GM12872 (cell line): ENCODE measurements around the gene LGMN.

Experiments
- CTCF ChIP-seq: IDR thresholded peaks from 3 replicates; pipeline ENCODE4 v1.5.1; 2011; ENCODE audit warnings: low read depth, mild to moderate bottlenecking, low read length, moderate library complexity; ENCODE audit not compliant: insufficient read depth

LGMN gene

GRCh38 chr14:92659765-92660561 is 88.5 kb downstream of the LGMN start:
- no peak for TF ChIP-seq CTCF

- no peak for TF ChIP-seq CTCF
Observed at GRCh38 chr14:92658684-92659083, 89.7 kb downstream of the LGMN start.

DNA sequence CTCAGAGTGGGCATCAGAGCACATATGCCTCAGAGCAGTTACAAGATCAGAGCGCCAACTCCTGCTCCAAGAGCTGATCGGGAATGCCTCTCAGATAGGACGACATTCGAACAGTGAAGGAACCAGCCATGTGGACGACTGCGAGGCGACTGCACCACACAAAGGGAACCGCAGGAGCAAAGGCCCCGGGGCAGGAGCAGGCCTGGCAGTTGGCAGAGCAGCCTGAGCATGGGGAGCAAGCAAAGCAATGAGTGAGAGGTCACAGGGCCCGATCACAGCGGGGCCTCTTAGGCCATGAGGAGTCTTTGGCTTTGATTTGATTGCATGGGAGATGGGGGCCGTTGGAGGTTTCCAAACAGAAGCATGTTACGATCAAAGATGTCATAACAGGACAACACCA is 90.3 kb downstream of the LGMN start:
- TF ChIP-seq CTCF, result no peak

DNA sequence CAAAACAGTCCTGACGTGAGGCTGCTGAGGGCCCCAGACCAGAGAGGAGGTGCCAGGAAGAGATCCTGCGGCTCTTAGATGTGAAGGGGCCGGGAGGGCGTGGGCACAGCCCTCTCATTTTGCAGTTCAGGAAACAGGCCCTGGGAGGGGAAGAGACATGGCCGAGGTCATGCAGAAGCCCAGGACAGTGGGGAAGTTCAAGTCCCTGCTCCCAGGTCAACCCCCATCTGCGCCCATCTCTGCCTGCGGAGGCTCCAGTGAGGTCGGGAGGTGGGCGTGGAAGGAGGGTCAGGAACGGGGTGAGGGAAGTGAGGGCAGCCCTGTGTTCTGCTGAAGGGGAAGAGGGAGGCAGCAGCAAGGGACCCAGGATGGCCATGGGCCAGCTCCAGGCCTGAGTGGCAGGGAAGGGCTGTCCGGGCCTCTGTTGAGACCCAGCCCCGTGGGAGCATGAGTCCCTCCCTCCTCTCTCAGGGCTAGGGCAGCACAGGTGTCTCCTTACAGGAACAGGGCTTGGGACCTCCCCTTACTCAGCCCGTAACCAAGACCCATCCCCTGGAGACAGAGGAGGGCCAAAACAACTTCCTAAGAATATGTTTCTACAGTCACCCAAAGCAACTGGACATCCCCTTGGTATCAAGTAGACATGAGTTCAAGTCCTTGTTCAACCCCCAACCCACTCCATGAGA is 90.8 kb downstream of the LGMN start:
- TF ChIP-seq CTCF, result no peak

- TF ChIP-seq CTCF, result peak; percentile 32; the same call in 1 of the 3 replicates
Observed at GRCh38 chr14:92656306-92657081, 91.9 kb downstream of the LGMN start.

DNA sequence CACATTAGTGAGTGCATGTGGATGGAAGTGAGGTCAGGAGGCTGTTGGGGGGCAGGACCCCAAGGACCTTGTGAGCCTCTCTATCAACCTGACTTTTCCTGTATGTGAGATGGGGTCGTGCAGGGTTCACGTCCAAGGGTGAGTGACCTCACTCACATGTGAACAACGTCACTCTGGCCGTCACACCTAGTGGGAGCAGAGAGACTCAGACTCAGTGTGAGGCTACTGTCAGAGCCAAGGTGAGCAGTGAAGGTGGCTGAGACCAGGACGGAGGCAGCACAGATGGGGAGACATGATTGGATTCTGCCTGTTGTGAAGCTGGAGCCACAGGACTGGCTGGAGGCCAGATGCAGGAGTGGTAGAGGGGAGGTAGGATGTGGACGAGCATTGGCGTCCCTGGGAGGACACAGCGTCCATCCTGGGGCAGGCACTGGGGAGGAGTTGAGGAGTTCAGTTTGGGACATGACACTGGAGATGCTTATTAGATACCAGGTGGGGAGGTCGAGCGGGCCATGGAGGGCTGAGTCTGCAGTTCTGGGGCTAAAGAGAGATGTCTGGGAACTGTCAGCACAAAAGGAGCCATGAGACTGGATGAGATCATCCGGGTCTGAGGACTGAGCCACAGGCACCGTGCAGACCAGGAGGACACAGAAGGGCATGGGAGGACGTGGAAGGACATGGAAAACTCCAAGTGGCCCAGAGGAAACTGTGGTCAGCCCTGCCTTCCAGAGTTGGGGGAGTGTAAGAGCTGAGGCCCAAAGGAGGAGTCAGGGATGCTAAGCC is 92.8 kb downstream of the LGMN start:
- no peak for TF ChIP-seq CTCF
